Esophagus (tissue), 2 donors: ENCODE measurements around the gene WDR26. TPM values are rescaled to one million over a fixed set of nuclear protein-coding genes. Genes with fewer than 3 reads are reported as not detected.

ENCODE experiments used
- H3K27ac ChIP-seq, 2 donors: one replicate each; pipeline ENCODE4 v1.5.1; 2013; ENCODE audit warnings: low read depth in 2 of 2, mild to moderate bottlenecking in 2 of 2, inconsistent platforms in 1 of 2, low read length in 1 of 2, moderate library complexity in 1 of 2
- H3K27me3 ChIP-seq, 2 donors: one replicate each; pipeline ENCODE4 v1.6.1; 2013; ENCODE audit warnings: low read length in 2 of 2, control low read depth in 1 of 2, mild to moderate bottlenecking in 1 of 2; ENCODE audit not compliant: insufficient read depth in 2 of 2, control insufficient read depth in 1 of 2
- H3K36me3 ChIP-seq, 2 donors: one replicate each; pipeline ENCODE4 v1.6.1; 2013; ENCODE audit warnings: low read length in 1 of 2; ENCODE audit not compliant: control insufficient read depth in 2 of 2, insufficient read depth in 2 of 2
- H3K4me1 ChIP-seq, 2 donors: one replicate each; pipeline ENCODE4 v1.6.1; 2013; ENCODE audit warnings: low read length in 1 of 2; ENCODE audit not compliant: control insufficient read depth in 2 of 2, insufficient read depth in 2 of 2
- H3K4me3 ChIP-seq, 2 donors: one replicate each; pipeline ENCODE4 v1.5.1; 2013; ENCODE audit warnings: low read length in 2 of 2, mild to moderate bottlenecking in 2 of 2, low read depth in 1 of 2, moderate library complexity in 1 of 2
- H3K9me3 ChIP-seq, 2 donors: one replicate each; pipeline ENCODE4 v1.6.1; 2013; ENCODE audit warnings: mild to moderate bottlenecking in 2 of 2, low read depth in 1 of 2, low read length in 1 of 2, moderate library complexity in 1 of 2; ENCODE audit not compliant: control insufficient read depth in 2 of 2, insufficient read depth in 1 of 2
- WGBS, 2 donors: extraction: QIAGEN DNeasy Blood & Tissue Kit; methylation state at CpG; one replicate each; pipeline ENCODE4 v1.1.7; 2013; 5-methylcytosine and 5-hydroxymethylcytosine counted together
- polyA plus RNA-seq, 2 donors: library from polyadenylated mRNA; stranded (reverse); fragments of 200-250 nt; gene quantifications; one replicate each; pipeline ENCODE4 v1.2.3, GENCODE V29; 2013
- donor health status: healthy with polysubstance abuse.
- donor health status: Bipolar disorder and iron deficiency.

The WDR26 gene
- polyA plus RNA-seq, 2 donors = 43.1 to 63.7 TPM

GRCh38 chr1:224383218-224383617 lies 51.4 kb downstream of the WDR26 start:
- H3K9me3 ChIP-seq = no peaks in the 10 kb centered on the region

GRCh38 chr1:224381880-224382548 lies 52.6 kb downstream of the WDR26 start:
- H3K9me3 ChIP-seq = no peaks in the 10 kb centered on the region
- H3K36me3 ChIP-seq = peaks cover under 1 to 2% of the 10 kb centered on the region in 2 donors
- H3K4me3 ChIP-seq = no peak overlapping the region
- WGBS, 2 donors = 87 to 93% methylated on average over 4 of the region's 4 CpGs
- H3K27ac ChIP-seq = no peak overlapping the region
- H3K4me1 ChIP-seq = no peaks in the 10 kb centered on the region
- no peaks in the 10 kb centered on the region for H3K27me3 ChIP-seq

More at GRCh38 chr1:224383218-224383617, 51.4 kb downstream of the WDR26 start:
- H3K4me1 ChIP-seq = no peaks in the 10 kb centered on the region
- H3K36me3 ChIP-seq = peaks cover 0 to 2% of the 10 kb centered on the region in 2 donors
- H3K4me3 ChIP-seq = no peak overlapping the region
- 90 to 93% methylated on average over 3 of the region's 3 CpGs for WGBS, 2 donors
- H3K27me3 ChIP-seq = no peaks in the 10 kb centered on the region
- H3K27ac ChIP-seq = no peak overlapping the region

- H3K27me3 ChIP-seq = no peaks in the 10 kb centered on the region
- no peaks in the 10 kb centered on the region for H3K9me3 ChIP-seq
- no peak overlapping the region for H3K4me3 ChIP-seq
- 59 to 61% methylated on average over 4 of the region's 4 CpGs for WGBS, 2 donors
- H3K27ac ChIP-seq = no peak overlapping the region
- H3K36me3 ChIP-seq = peaks cover 2 to 6% of the 10 kb centered on the region in 2 donors
- no peaks in the 10 kb centered on the region for H3K4me1 ChIP-seq
Measured at GRCh38 chr1:224380003-224380402, 54.6 kb downstream of the WDR26 start.

- Histone ChIP-seq H3K4me3 (no peak overlapping the region), H3K27ac (no peak overlapping the region), H3K27me3 (no peaks in the 10 kb centered on the region), H3K9me3 (no peaks in the 10 kb centered on the region), H3K36me3 (peaks cover 2 to 6% of the 10 kb centered on the region in 2 donors), H3K4me1 (no peaks in the 10 kb centered on the region)
- WGBS, 2 donors = 81 to 91% methylated on average over 7 of the region's 7 CpGs
Measured at GRCh38 chr1:224378855-224379631, 55.6 kb downstream of the WDR26 start.

- Histone ChIP-seq H3K27me3 (no peaks in the 10 kb centered on the region), H3K4me3 (no peak overlapping the region), H3K9me3 (no peaks in the 10 kb centered on the region), H3K36me3 (peaks cover 2 to 8% of the 10 kb centered on the region in 2 donors), H3K27ac (no peak overlapping the region), H3K4me1 (no peaks in the 10 kb centered on the region)
- WGBS, 2 donors = 80 to 85% methylated on average over 2 of the region's 2 CpGs
Measured at GRCh38 chr1:224377676-224378006, 57.0 kb downstream of the WDR26 start.

DNA sequence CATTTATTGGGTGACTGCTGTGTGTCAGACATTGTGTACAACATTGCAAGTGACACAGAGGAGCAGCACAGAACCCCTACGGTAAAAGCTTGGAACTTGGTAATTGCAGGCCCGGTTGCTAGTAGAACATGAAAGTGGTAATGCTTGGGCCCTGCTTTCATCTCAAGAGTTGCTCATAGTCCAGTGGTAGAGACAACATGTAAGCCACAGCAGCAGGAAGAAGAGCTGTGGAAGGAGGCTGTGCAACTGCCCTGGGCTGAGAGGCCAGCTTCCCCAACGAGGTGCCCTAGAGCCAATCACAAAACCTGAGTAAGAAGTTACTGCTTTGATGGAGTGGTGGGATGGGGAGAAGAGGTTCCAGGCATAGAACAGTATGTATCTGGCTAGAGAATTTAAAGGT lies 59.5 kb downstream of the WDR26 start:
- H3K9me3 ChIP-seq = no peaks in the 10 kb centered on the region
- WGBS, 2 donors = 69 to 77% methylated on average over 3 of the region's 3 CpGs
- no peak overlapping the region for H3K27ac ChIP-seq
- H3K4me3 ChIP-seq = no peak overlapping the region
- peaks cover 7 to 8% of the 10 kb centered on the region in 2 donors for H3K36me3 ChIP-seq
- no peaks in the 10 kb centered on the region for H3K4me1 ChIP-seq
- no peaks in the 10 kb centered on the region for H3K27me3 ChIP-seq

- H3K4me3 ChIP-seq = no peak overlapping the region
- H3K27me3 ChIP-seq = no peaks in the 10 kb centered on the region
- H3K9me3 ChIP-seq = no peaks in the 10 kb centered on the region
- 90 to 92% methylated on average over 5 of the region's 5 CpGs for WGBS, 2 donors
- no peak overlapping the region for H3K27ac ChIP-seq
- H3K4me1 ChIP-seq = no peaks in the 10 kb centered on the region
- peaks cover 5 to 11% of the 10 kb centered on the region in 2 donors for H3K36me3 ChIP-seq
Measured at GRCh38 chr1:224373008-224373590, 61.5 kb downstream of the WDR26 start.

DNA sequence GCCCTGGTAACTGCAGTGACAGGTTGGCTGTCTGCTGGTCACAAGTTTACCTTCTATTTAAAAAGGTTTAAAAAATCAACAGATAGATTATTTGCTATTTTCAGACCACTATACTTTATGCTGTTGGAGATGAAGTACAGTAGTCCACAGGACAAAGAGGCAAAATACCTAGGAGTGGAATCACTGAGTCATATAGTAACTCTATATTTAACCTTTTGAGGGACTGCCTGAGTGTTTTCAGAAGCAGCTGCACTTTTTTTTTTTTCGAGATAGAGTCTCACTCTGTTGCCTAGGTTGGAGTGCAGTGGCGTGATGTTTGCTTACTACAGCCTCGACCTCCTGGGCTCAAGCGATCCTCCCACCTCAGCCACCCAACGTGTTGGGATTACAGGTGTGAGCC lies 66.2 kb downstream of the WDR26 start:
- Histone ChIP-seq H3K9me3 (no peaks in the 10 kb centered on the region), H3K4me1 (no peaks in the 10 kb centered on the region), H3K27ac (no peak overlapping the region), H3K4me3 (no peak overlapping the region), H3K36me3 (peaks cover 8 to 11% of the 10 kb centered on the region in 2 donors), H3K27me3 (no peaks in the 10 kb centered on the region)
- 80 to 86% methylated on average over 5 of the region's 5 CpGs for WGBS, 2 donors

- Histone ChIP-seq H3K36me3 (no peaks in the 10 kb centered on the region), H3K9me3 (no peaks in the 10 kb centered on the region), H3K4me3 (no peak overlapping the region), H3K4me1 (peaks cover 0 to 2% of the 10 kb centered on the region in 2 donors), H3K27ac (no peak overlapping the region), H3K27me3 (no peaks in the 10 kb centered on the region)
- WGBS, 2 donors = 77 to 82% methylated on average over 3 of the region's 3 CpGs
Measured at GRCh38 chr1:224359207-224359606, 75.4 kb downstream of the WDR26 start.
